SU-DHL-6 (cell line): ENCODE measurements around the gene VSX1.

Source experiments
- EZH2phosphoT487 ChIP-seq: fragments of 200-600 bp; sonication (generic), shearing (Covaris generic); conservative IDR thresholded peaks from 2 replicates; pipeline ENCODE4 v1.6.1; 2018; ENCODE audit warnings: mild to moderate bottlenecking, antibody characterized with exemption, low read length, moderate library complexity, mixed read lengths
- TF ChIP-seq, protein P1 (sequence below): fragments of 200-600 bp; sonication (generic); IDR thresholded peaks from one replicate; pipeline ENCODE4 v1.5.1; 2017; ENCODE audit warnings: antibody characterized with exemption, mild to moderate bottlenecking, low read length, moderate library complexity; ENCODE audit not compliant: insufficient read depth, poor library complexity, severe bottlenecking

DNA sequence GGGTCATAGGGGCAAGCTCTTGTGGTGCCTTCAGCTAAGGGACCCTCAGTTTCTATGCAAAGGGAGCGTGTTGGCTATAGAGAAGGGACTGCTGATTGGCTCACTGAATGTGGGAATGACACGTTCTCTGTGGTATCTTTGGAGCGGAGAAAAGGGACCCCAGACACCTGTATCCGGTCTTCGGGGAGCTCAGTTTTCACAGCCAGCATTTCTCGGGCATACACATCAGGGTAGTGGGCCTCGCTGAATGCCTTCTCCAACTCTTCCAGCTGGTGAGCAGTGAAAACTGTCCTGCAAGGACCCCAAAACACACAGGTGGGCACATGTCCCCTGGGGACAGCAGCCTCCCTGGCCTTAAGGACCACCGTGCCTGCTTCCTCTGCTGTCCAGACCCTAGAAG, 3.3 kb downstream of the VSX1 start:
- TF ChIP-seq, protein P1, sequence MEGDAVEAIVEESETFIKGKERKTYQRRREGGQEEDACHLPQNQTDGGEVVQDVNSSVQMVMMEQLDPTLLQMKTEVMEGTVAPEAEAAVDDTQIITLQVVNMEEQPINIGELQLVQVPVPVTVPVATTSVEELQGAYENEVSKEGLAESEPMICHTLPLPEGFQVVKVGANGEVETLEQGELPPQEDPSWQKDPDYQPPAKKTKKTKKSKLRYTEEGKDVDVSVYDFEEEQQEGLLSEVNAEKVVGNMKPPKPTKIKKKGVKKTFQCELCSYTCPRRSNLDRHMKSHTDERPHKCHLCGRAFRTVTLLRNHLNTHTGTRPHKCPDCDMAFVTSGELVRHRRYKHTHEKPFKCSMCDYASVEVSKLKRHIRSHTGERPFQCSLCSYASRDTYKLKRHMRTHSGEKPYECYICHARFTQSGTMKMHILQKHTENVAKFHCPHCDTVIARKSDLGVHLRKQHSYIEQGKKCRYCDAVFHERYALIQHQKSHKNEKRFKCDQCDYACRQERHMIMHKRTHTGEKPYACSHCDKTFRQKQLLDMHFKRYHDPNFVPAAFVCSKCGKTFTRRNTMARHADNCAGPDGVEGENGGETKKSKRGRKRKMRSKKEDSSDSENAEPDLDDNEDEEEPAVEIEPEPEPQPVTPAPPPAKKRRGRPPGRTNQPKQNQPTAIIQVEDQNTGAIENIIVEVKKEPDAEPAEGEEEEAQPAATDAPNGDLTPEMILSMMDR: no peak
- TF ChIP-seq EZH2phosphoT487: no peak
